Osteoblast (primary cell): ENCODE results near the gene TNNI3K. TPM values are rescaled to one million over a fixed set of nuclear protein-coding genes. Genes with fewer than 3 reads are reported as not detected.

Source experiments
- DNase-seq: peaks from one replicate; pipeline ENCODE4 v3.0.0; 2011; ENCODE audit warnings: low spot score, mixed read lengths; ENCODE audit not compliant: insufficient read length; ENCODE audit errors: missing footprints
- H2AFZ ChIP-seq: 2 replicates; pipeline ENCODE4 v1.6.0; 2011; ENCODE audit warnings: mild to moderate bottlenecking, low read length
- H3K27ac ChIP-seq: 2 replicates; pipeline ENCODE4 v1.5.1; 2011; ENCODE audit warnings: mild to moderate bottlenecking, low read depth, low read length, moderate library complexity
- H3K27me3 ChIP-seq: 2 replicates; pipeline ENCODE4 v1.6.0; 2012; ENCODE audit warnings: mild to moderate bottlenecking, control low read depth, inconsistent platforms, low read length, moderate library complexity; ENCODE audit not compliant: insufficient read depth
- H3K36me3 ChIP-seq: 2 replicates; pipeline ENCODE4 v1.5.1; 2011; ENCODE audit warnings: mild to moderate bottlenecking, low read length, control low read depth, moderate library complexity; ENCODE audit not compliant: insufficient read depth
- H3K4me1 ChIP-seq: 2 replicates; pipeline ENCODE4 v1.5.1; 2011; ENCODE audit warnings: mild to moderate bottlenecking, low read length, control low read depth, moderate library complexity; ENCODE audit not compliant: insufficient read depth
- H3K4me2 ChIP-seq: 2 replicates; pipeline ENCODE4 v1.6.0; 2011; ENCODE audit warnings: mild to moderate bottlenecking, low read length; ENCODE audit not compliant: insufficient read depth
- H3K4me3 ChIP-seq: fragments of 200-600 bp; sonication (generic); 3 replicates; pipeline ENCODE4 v1.5.1; 2012; ENCODE audit warnings: mild to moderate bottlenecking, low read length, inconsistent platforms; ENCODE audit not compliant: insufficient read depth
- H3K79me2 ChIP-seq: 2 replicates; pipeline ENCODE4 v1.6.0; 2012; ENCODE audit warnings: mild to moderate bottlenecking, low read length, control low read depth, inconsistent platforms; ENCODE audit not compliant: insufficient read depth
- H3K9me3 ChIP-seq: 2 replicates; pipeline ENCODE4 v1.5.1; 2011; ENCODE audit warnings: low read depth, low read length, control low read depth
- H4K20me1 ChIP-seq: 2 replicates; pipeline ENCODE4 v1.6.0; 2012; ENCODE audit warnings: mild to moderate bottlenecking, low read length, control low read depth; ENCODE audit not compliant: insufficient read depth
- total RNA-seq: library from RNA; depleted of rRNA; stranded (reverse); fragments of >200 nt; gene quantifications from 2 replicates; pipeline ENCODE4 v1.2.3, GENCODE V29; 2012
- TF ChIP-seq, protein P1 (sequence below): IDR thresholded peaks from 2 replicates; pipeline ENCODE4 v1.5.1; 2011; ENCODE audit warnings: mild to moderate bottlenecking, low read depth, low read length, moderate library complexity; ENCODE audit errors: extremely low read depth

TNNI3K gene
- total RNA-seq, 1 donor = 0.72 TPM

DNA sequence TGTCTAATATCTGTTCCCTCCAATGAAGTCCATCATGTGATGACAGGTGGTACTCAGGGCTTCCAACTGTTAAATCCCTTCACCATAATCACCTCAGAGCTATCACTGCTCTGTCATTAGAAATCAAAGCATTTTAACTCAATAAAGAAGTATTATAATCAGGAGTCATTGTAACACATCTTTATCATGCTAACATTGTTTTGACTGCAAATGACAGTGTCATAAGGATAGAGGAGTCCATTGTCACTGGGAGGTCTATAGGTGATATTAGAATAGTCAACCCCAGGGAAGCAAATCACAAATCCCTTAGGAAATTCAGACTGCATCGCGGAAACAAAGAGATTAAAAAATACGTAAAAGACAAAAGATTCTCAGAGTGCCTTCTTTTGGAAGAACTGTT is 246.4 kb downstream of the TNNI3K start:
- Histone ChIP-seq H4K20me1 (no peaks in the 10 kb centered on the region), H2AFZ (no peak overlapping the region), H3K27me3 (no peaks in the 10 kb centered on the region), H3K9me3 (no peaks in the 10 kb centered on the region), H3K27ac (no peak overlapping the region), H3K4me2 (no peak overlapping the region), H3K4me1 (no peaks in the 10 kb centered on the region), H3K36me3 (no peaks in the 10 kb centered on the region), H3K79me2 (no peaks in the 10 kb centered on the region), H3K4me3 (no peak overlapping the region)
- TF ChIP-seq, protein P1, sequence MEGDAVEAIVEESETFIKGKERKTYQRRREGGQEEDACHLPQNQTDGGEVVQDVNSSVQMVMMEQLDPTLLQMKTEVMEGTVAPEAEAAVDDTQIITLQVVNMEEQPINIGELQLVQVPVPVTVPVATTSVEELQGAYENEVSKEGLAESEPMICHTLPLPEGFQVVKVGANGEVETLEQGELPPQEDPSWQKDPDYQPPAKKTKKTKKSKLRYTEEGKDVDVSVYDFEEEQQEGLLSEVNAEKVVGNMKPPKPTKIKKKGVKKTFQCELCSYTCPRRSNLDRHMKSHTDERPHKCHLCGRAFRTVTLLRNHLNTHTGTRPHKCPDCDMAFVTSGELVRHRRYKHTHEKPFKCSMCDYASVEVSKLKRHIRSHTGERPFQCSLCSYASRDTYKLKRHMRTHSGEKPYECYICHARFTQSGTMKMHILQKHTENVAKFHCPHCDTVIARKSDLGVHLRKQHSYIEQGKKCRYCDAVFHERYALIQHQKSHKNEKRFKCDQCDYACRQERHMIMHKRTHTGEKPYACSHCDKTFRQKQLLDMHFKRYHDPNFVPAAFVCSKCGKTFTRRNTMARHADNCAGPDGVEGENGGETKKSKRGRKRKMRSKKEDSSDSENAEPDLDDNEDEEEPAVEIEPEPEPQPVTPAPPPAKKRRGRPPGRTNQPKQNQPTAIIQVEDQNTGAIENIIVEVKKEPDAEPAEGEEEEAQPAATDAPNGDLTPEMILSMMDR = no peak
- no peak for DNase-seq

DNA sequence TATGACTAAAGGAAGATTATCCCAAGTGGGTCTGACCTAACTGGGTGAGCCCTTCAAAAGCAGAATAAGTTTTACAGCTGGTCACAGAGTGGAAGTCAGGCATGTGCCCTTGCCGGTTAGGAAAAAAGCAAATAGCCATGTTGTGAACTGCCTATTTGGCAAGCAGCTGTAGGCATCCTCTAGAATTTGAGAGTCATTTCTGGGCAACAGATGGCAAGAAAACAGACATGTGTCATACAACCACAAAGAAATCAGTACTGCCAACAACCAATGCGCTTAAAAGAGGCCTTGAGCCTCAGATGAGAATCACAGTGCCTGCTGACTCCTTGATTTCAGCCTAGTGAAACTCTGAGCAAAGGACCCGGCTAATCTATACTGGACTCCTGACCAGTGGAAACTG is 250.4 kb downstream of the TNNI3K start:
- Histone ChIP-seq H3K27me3 (no peaks in the 10 kb centered on the region), H3K27ac (no peak overlapping the region), H3K79me2 (no peaks in the 10 kb centered on the region), H3K36me3 (no peaks in the 10 kb centered on the region), H3K4me1 (no peaks in the 10 kb centered on the region), H4K20me1 (no peaks in the 10 kb centered on the region), H2AFZ (no peak overlapping the region), H3K4me3 (no peak overlapping the region), H3K9me3 (no peaks in the 10 kb centered on the region), H3K4me2 (no peak overlapping the region)
- TF ChIP-seq, protein P1 = no peak
- DNase-seq = no peak

DNA sequence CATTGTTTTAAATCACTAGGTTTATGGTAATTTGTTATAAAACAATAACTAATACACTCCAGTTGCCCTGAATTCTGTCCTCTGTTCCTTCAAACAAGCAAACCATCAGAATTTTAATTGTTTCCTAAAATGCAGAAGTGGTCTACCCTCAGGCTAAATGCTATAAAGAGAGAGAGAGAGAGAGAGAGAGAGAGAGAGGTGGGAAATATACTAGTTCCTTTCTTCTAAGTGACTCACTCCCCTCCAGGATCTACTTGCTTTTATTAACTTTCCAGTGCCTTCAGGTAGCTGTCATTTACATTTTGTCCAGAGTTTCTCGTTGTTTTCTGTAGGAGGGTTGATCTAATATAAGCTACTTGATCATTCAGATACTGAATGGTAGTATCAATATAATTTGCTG is 250.8 kb downstream of the TNNI3K start:
- TF ChIP-seq, protein P1 = no peak
- no peaks in the 10 kb centered on the region for H3K36me3 ChIP-seq

DNA sequence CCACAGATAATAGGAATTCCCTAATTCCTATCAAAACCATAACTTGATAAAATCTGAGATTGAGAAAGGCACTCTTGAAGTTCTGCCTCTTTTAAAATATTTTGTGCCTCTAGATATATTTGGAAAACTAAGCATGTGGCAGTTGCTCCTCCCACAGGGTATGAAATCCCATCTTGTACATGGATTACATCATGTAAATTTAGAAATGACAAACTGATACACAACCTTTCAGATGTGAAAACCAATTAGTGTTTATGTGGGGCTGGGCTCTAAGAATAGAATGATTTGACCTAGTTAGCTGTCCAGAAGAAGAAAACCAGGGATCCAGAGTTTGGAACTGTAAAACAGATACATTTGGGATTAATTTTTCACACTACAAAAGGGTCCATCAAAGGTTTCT is 261.5 kb downstream of the TNNI3K start:
- no peaks in the 10 kb centered on the region for H3K36me3 ChIP-seq
- TF ChIP-seq, protein P1 = no peak
- H3K79me2 ChIP-seq = no peaks in the 10 kb centered on the region
- no peak overlapping the region for H2AFZ ChIP-seq
- H3K27ac ChIP-seq = no peak overlapping the region
- H4K20me1 ChIP-seq = no peaks in the 10 kb centered on the region
- no peaks in the 10 kb centered on the region for H3K27me3 ChIP-seq
- no peaks in the 10 kb centered on the region for H3K9me3 ChIP-seq
- no peak for DNase-seq
- no peak overlapping the region for H3K4me3 ChIP-seq
- H3K4me1 ChIP-seq = no peaks in the 10 kb centered on the region
- no peak overlapping the region for H3K4me2 ChIP-seq

More for the DNA sequence above, 250.8 kb downstream of the TNNI3K start:
- Histone ChIP-seq H2AFZ (no peak overlapping the region), H3K4me3 (no peak overlapping the region), H3K4me1 (no peaks in the 10 kb centered on the region), H4K20me1 (no peaks in the 10 kb centered on the region), H3K27ac (no peak overlapping the region), H3K79me2 (no peaks in the 10 kb centered on the region), H3K9me3 (no peaks in the 10 kb centered on the region), H3K4me2 (no peak overlapping the region), H3K27me3 (no peaks in the 10 kb centered on the region)
- DNase-seq = no peak
